GM19468 (cell line): ENCODE measurements around the gene ZNF695.

Source experiments
- ATAC-seq: cut with Tn5 transposase; IDR thresholded peaks from one replicate; pipeline ENCODE4 v1.9.1; 2021; ENCODE audit warnings: mild to moderate bottlenecking, moderate library complexity, moderate number of reproducible peaks; ENCODE audit not compliant: unreplicated experiment; ENCODE audit errors: extremely low read depth

ZNF695 gene

GRCh38 chr1:246966502-246966901 lies 41.4 kb downstream of the ZNF695 start:
- no peak for ATAC-seq

- no peak for ATAC-seq
Observed at GRCh38 chr1:246959944-246960693, 47.7 kb downstream of the ZNF695 start.

- no peak for ATAC-seq
Observed at GRCh38 chr1:246954126-246954525, 53.7 kb downstream of the ZNF695 start.

GRCh38 chr1:246951413-246951812 lies 56.4 kb downstream of the ZNF695 start:
- no peak for ATAC-seq

GRCh38 chr1:246949956-246950355 lies 57.9 kb downstream of the ZNF695 start:
- no peak for ATAC-seq

- ATAC-seq: no peak
Observed at GRCh38 chr1:246947255-246947654, 60.6 kb downstream of the ZNF695 start.

GRCh38 chr1:246946366-246946765 lies 61.5 kb downstream of the ZNF695 start:
- no peak for ATAC-seq
